Smooth muscle cell (in vitro differentiated cells): ENCODE data around the gene SLC30A2. TPM values are rescaled to one million over a fixed set of nuclear protein-coding genes. Genes with fewer than 3 reads are reported as not detected.
A peak's percentile ranks its signal among the peaks of the same experiment; 100 is the strongest.

Experiments
- DNase-seq: peaks from one replicate; lab custom pipeline; 2025; ENCODE audit not compliant: unreplicated experiment; lab: John Stamatoyannopoulos, UW
- H2AFZ ChIP-seq: fragments of 200-600 bp; sonication (generic); 2 replicates; pipeline ENCODE4 v1.6.0; 2016; ENCODE audit warnings: antibody characterized with exemption, low read depth, mild to moderate bottlenecking
- H3F3A ChIP-seq: fragments of 200-600 bp; sonication (generic); 2 replicates; pipeline ENCODE4 v1.6.0; 2017; ENCODE audit warnings: antibody characterized with exemption, low read depth
- H3K27ac ChIP-seq: fragments of 200-600 bp; sonication (generic); 2 replicates; pipeline ENCODE4 v1.5.1; 2016; ENCODE audit warnings: low read depth, mild to moderate bottlenecking
- H3K27me3 ChIP-seq: fragments of 200-600 bp; sonication (generic); 2 replicates; pipeline ENCODE4 v1.6.1; 2016; ENCODE audit warnings: low read depth, mild to moderate bottlenecking
- H3K36me3 ChIP-seq: fragments of 200-600 bp; sonication (generic); 2 replicates; pipeline ENCODE4 v1.5.1; 2016; ENCODE audit warnings: low read depth
- H3K4me1 ChIP-seq: fragments of 200-600 bp; sonication (generic); 2 replicates; pipeline ENCODE4 v1.5.1; 2016; ENCODE audit warnings: low read depth
- H3K4me2 ChIP-seq: fragments of 200-600 bp; sonication (generic); 2 replicates; pipeline ENCODE4 v1.6.0; 2016; ENCODE audit warnings: mild to moderate bottlenecking
- H3K4me3 ChIP-seq: fragments of 200-600 bp; sonication (generic); 2 replicates; pipeline ENCODE4 v1.5.1; 2016; ENCODE audit warnings: mild to moderate bottlenecking
- H3K79me2 ChIP-seq: fragments of 200-600 bp; sonication (generic); 2 replicates; pipeline ENCODE4 v1.6.0; 2016; ENCODE audit warnings: low read depth, mild to moderate bottlenecking
- H3K9ac ChIP-seq: fragments of 200-600 bp; sonication (generic); 2 replicates; pipeline ENCODE4 v1.6.0; 2016; ENCODE audit warnings: low read depth
- H3K9me3 ChIP-seq: fragments of 200-600 bp; sonication (generic); replicated peaks from 2 replicates; pipeline ENCODE4 v1.5.1; 2016; ENCODE audit warnings: low read depth
- H4K20me1 ChIP-seq: fragments of 200-600 bp; sonication (generic); 2 replicates; pipeline ENCODE4 v1.6.0; 2016; ENCODE audit warnings: low read depth
- WGBS: methylation state at CpG from one replicate; pipeline ENCODE4 v1.1.7; 2016; ENCODE audit warnings: low lambda C conversion rate; 5-methylcytosine and 5-hydroxymethylcytosine counted together
- polyA plus RNA-seq: library from polyadenylated mRNA; unstranded; fragments of >200 nt; fragmentation: Nextera tagmentation; extraction: Ambion mirVana; gene quantifications from 2 replicates; pipeline ENCODE4 v1.2.1, GENCODE V29; 2016
- total RNA-seq: library from RNA; depleted of rRNA; stranded (reverse); fragments of >200 nt; gene quantifications from 2 replicates; pipeline ENCODE4 v1.2.3, GENCODE V29; 2014
- TF ChIP-seq, protein P1 (sequence below): fragments of 200-600 bp; sonication (generic); IDR thresholded peaks from 2 replicates; pipeline ENCODE4 v1.5.1; 2017; ENCODE audit warnings: borderline replicate concordance, mild to moderate bottlenecking, antibody characterized with exemption; ENCODE audit not compliant: insufficient read depth, poor library complexity, severe bottlenecking

Gene SLC30A2
- total and polyA plus RNA-seq, 2 experiments from 2014 or later: 0.27 to 0.53 TPM

DNA sequence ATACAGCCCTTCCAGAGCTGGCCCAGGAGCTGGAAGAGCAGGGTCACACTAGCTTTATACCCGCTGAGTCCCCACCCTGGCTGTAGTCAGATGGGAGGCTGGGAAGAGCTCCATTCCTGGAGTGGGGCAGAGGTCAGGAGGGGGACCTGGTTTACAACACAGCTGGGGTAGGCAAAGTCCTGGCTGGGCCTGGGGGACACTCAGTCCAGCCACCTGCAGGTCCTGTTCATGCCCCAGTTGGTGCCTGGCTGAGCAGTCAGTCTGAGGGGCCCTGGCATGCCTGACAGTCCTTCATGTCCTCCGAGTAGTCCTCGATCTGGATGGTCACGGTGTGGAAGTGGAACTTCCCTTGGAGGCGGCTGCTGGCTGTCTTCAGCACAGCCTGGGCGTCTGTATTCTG is 7.0 kb downstream of the SLC30A2 start:
- WGBS: 96% methylated on average over 6 of the region's 6 CpGs
- TF ChIP-seq, protein P1, sequence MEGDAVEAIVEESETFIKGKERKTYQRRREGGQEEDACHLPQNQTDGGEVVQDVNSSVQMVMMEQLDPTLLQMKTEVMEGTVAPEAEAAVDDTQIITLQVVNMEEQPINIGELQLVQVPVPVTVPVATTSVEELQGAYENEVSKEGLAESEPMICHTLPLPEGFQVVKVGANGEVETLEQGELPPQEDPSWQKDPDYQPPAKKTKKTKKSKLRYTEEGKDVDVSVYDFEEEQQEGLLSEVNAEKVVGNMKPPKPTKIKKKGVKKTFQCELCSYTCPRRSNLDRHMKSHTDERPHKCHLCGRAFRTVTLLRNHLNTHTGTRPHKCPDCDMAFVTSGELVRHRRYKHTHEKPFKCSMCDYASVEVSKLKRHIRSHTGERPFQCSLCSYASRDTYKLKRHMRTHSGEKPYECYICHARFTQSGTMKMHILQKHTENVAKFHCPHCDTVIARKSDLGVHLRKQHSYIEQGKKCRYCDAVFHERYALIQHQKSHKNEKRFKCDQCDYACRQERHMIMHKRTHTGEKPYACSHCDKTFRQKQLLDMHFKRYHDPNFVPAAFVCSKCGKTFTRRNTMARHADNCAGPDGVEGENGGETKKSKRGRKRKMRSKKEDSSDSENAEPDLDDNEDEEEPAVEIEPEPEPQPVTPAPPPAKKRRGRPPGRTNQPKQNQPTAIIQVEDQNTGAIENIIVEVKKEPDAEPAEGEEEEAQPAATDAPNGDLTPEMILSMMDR: no peak
- Histone ChIP-seq H3K27me3 (peaks cover 14% of the 10 kb centered on the region), H3K36me3 (no peaks in the 10 kb centered on the region), H3K4me3 (no peak overlapping the region), H3K9me3 (no peaks in the 10 kb centered on the region), H2AFZ (no peak overlapping the region), H4K20me1 (no peaks in the 10 kb centered on the region), H3K4me1 (peaks cover 3% of the 10 kb centered on the region), H3F3A (no peaks in the 10 kb centered on the region), H3K27ac (no peak overlapping the region), H3K9ac (no peak overlapping the region), H3K79me2 (no peaks in the 10 kb centered on the region), H3K4me2 (no peak overlapping the region)
- DNase-seq: no peak

DNA sequence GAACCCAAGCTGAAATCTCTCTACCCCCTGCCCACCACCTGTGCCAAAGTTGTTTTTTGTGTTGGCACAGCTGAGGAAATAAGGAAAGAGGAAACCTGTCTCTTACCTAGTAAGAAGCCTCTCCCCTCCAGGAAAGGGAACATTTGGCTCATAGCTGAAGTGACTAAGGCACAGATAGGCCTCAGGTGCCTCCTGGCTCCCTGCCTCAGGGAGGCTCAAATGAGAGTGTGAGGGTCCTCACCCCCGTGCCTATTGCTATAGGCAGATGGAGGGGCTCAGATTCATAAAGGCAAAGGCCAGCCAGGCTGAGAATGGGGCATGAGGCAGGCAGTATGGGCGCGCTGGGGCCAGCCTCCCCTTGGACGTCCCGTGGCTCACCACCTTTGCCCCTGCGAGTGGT is 7.4 kb downstream of the SLC30A2 start:
- Histone ChIP-seq H3K27ac (no peak overlapping the region), H3K4me3 (no peak overlapping the region), H3F3A (no peaks in the 10 kb centered on the region), H3K79me2 (no peaks in the 10 kb centered on the region), H3K9me3 (no peaks in the 10 kb centered on the region), H3K4me1 (peaks cover 3% of the 10 kb centered on the region), H4K20me1 (no peaks in the 10 kb centered on the region), H2AFZ (no peak overlapping the region), H3K4me2 (no peak overlapping the region), H3K9ac (no peak overlapping the region), H3K36me3 (no peaks in the 10 kb centered on the region), H3K27me3 (peaks cover 9% of the 10 kb centered on the region)
- TF ChIP-seq, protein P1: no peak
- 86% methylated on average over 6 of the region's 6 CpGs for WGBS
- no peak for DNase-seq

DNA sequence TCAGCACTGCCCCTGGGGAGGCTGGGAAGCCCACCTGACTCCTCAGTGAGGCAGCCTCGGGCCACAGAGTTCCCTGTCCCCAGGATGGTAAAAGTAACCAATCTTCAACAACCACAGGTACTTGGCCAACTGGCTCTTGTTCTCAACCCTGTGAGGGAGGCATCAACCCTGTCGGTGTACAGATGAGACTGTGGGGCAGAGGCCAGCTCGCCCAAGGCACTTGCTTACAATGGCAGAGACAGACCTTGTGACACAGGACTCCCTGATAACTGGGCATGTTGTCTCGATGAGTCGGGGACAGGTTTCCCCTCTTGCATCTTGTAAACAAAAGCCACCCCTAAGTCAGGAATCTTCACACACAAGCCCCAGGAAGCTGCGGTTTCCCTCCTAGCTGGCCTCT is 8.0 kb downstream of the SLC30A2 start:
- H3K27me3 ChIP-seq: peaks cover 8% of the 10 kb centered on the region
- H3K4me1 ChIP-seq: peaks cover 3% of the 10 kb centered on the region
- no peak overlapping the region for H3K4me2 ChIP-seq
- no peaks in the 10 kb centered on the region for H3K36me3 ChIP-seq
- 88% methylated on average over 6 of the region's 6 CpGs for WGBS
- no peaks in the 10 kb centered on the region for H3K79me2 ChIP-seq
- no peak overlapping the region for H3K27ac ChIP-seq
- no peak overlapping the region for H2AFZ ChIP-seq
- no peaks in the 10 kb centered on the region for H3K9me3 ChIP-seq
- no peak overlapping the region for H3K4me3 ChIP-seq
- H3K9ac ChIP-seq: no peak overlapping the region
- H4K20me1 ChIP-seq: no peaks in the 10 kb centered on the region
- H3F3A ChIP-seq: peaks cover 4% of the 10 kb centered on the region
- TF ChIP-seq, protein P1: no peak
- no peak for DNase-seq

DNA sequence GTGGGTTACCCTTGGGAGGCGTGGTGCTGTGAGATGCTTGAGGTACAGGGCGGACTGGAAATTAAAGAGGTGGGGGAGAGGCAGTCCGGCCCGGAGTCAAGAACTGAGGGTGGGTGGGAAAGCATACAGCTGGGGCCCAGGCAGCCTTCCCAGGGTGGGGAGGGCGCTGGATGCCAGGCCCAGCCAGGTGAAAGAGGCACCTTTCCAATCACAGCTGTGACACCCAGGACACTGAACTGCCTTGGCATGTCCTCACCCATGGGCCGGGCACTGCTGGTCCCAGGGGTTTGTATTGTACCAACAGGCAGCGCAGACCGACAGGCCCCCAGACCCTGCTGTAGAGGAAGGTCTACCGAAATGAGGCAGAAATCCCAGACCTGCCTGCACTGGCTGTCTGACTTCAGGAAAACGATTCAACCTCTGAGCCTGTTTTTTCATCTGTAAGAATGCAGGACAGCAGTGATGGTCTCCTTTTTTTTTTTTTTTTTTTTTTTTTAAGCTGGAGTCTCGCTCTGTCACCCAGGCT is 9.1 kb downstream of the SLC30A2 start:
- Histone ChIP-seq H3K36me3 (no peaks in the 10 kb centered on the region), H3K4me2 (peak overlapping the region; percentile 98), H3K9me3 (no peaks in the 10 kb centered on the region), H3K27me3 (peaks cover 1% of the 10 kb centered on the region), H2AFZ (no peak overlapping the region), H3K4me1 (peaks cover 3% of the 10 kb centered on the region), H4K20me1 (no peaks in the 10 kb centered on the region), H3K9ac (no peak overlapping the region), H3K4me3 (no peak overlapping the region), H3K79me2 (no peaks in the 10 kb centered on the region), H3K27ac (no peak overlapping the region), H3F3A (peaks cover 5% of the 10 kb centered on the region)
- TF ChIP-seq, protein P1: no peak
- DNase-seq: no peak
- WGBS: 82% methylated on average over 11 of the region's 11 CpGs
